ENCODE data around the gene PC.

DNA sequence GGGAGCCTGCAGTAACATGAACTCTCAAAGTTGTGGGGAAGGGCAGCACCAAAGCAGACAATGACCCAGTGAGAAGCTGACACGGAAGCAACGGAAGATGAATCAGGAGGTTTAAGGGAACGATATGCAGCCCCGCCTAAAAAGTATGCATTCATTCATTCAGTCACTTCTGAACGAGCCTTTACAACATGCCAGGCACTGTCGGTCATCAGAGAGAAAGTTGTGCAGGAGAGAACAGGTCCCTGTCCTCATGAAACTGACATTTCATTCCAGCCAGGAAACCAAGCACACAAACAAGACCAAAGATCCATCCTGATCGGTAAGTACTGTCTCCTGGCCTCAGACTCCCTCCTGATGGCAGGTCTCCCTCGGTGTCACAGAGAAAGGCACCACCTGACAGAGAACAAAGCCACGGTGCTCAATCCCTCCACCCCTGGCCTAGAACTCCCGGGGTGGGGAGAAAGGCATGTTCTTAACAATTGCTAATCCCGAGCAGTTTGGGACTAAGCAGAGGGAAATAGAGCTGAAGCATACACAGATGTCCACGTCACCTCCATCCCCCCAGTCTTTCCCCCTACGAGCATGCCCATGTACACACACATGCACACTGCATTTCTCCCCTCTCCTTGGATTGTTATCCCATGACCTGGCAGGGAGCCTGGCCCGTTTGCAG lies 52.0 kb downstream of the PC start:
- TF ChIP-seq EZH2phosphoT487 (IDR thresholded peaks at IDR 0.05; ENCODE audit: unreplicated experiment) (no peak), POLR2AphosphoS5 (IDR thresholded peaks at IDR 0.05; ENCODE audit: low read depth) (no peak)
- TF ChIP-seq, protein P1, sequence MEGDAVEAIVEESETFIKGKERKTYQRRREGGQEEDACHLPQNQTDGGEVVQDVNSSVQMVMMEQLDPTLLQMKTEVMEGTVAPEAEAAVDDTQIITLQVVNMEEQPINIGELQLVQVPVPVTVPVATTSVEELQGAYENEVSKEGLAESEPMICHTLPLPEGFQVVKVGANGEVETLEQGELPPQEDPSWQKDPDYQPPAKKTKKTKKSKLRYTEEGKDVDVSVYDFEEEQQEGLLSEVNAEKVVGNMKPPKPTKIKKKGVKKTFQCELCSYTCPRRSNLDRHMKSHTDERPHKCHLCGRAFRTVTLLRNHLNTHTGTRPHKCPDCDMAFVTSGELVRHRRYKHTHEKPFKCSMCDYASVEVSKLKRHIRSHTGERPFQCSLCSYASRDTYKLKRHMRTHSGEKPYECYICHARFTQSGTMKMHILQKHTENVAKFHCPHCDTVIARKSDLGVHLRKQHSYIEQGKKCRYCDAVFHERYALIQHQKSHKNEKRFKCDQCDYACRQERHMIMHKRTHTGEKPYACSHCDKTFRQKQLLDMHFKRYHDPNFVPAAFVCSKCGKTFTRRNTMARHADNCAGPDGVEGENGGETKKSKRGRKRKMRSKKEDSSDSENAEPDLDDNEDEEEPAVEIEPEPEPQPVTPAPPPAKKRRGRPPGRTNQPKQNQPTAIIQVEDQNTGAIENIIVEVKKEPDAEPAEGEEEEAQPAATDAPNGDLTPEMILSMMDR (conservative IDR thresholded peaks at IDR 0.05; ENCODE audit: low read depth in 2 of 2) = no peak
